Uterus (tissue), 4 donors: ENCODE measurements around the gene TIGD3. TPM values are rescaled to one million over a fixed set of nuclear protein-coding genes. Genes with fewer than 3 reads are reported as not detected.

Source experiments
- DNase-seq, 2 donors: peaks; one replicate each; pipeline ENCODE4 v3.0.0-alpha.2; 2019 to 2020
- H3K27ac ChIP-seq, 2 donors: fragments of 200-600 bp; sonication (generic); 1 replicate in 1 of 2; 2 replicates in 1 of 2; pipeline ENCODE4 v1.5.1; 2016 to 2018
- H3K27me3 ChIP-seq, 2 donors: fragments of 200-600 bp; sonication (generic); one replicate each; pipeline ENCODE4 v1.5.1; 2018 to 2019; ENCODE audit warnings: control low read depth in 1 of 2
- H3K36me3 ChIP-seq, 2 donors: fragments of 200-600 bp; sonication (generic); one replicate each; pipeline ENCODE4 v1.5.1; 2019; ENCODE audit warnings: control low read depth in 1 of 2
- H3K4me1 ChIP-seq, 2 donors: fragments of 200-600 bp; sonication (generic); one replicate each; pipeline ENCODE4 v1.5.1; 2018 to 2019; ENCODE audit warnings: control low read depth in 1 of 2
- H3K4me3 ChIP-seq, 2 donors: fragments of 200-600 bp; sonication (generic); 1 replicate in 1 of 2; 2 replicates in 1 of 2; pipeline ENCODE4 v1.5.1; 2018 to 2019; ENCODE audit warnings: mild to moderate bottlenecking in 1 of 2
- H3K9me3 ChIP-seq, 2 donors: fragments of 200-600 bp; sonication (generic); one replicate each; pipeline ENCODE4 v1.5.1; 2019; ENCODE audit warnings: control low read depth in 1 of 2
- POLR2A ChIP-seq, 2 donors: fragments of 450-650 bp; IDR thresholded peaks; one replicate each; pipeline ENCODE4 v1.6.1; 2016; ENCODE audit warnings: antibody characterized with exemption in 2 of 2, mild to moderate bottlenecking in 1 of 2, moderate library complexity in 1 of 2
- intact Hi-C: fragments of 100-400 bp; cut with DNase I; formaldehyde crosslinking; loops from one replicate; pipeline ENCODE4 v1.15.1; 2023; ENCODE audit warnings: low total_unique reads
- total RNA-seq, 4 donors: library from RNA; depleted of rRNA in 3 of 4; stranded (reverse); fragments of >200 nt in 3 of 4; gene quantifications; one replicate each; pipeline versions ENCODE4 v1.1.0 to v1.2.4, GENCODE V29; 2014 to 2023
- TF ChIP-seq, protein P1 (sequence below), 4 experiments: fragments of 200-600 bp in 2 of 4; fragments of 450-650 bp in 2 of 4; sonication (generic) in 2 of 4; IDR thresholded peaks; one replicate each; pipeline ENCODE4 v1.5.1; 2016 to 2019; ENCODE audit warnings: antibody characterized with exemption in 4 of 4, mild to moderate bottlenecking in 2 of 4, moderate library complexity in 1 of 4
- donor health status: DM: yes; HTN: yes; CAD: no.

Gene TIGD3
- total RNA-seq, 4 donors from 2014 or later = under 0.01 to 0.35 TPM; not detected in 2

GRCh38 chr11:65370659-65371049 lies 16.1 kb downstream of the TIGD3 start:
- TF ChIP-seq, protein P1, sequence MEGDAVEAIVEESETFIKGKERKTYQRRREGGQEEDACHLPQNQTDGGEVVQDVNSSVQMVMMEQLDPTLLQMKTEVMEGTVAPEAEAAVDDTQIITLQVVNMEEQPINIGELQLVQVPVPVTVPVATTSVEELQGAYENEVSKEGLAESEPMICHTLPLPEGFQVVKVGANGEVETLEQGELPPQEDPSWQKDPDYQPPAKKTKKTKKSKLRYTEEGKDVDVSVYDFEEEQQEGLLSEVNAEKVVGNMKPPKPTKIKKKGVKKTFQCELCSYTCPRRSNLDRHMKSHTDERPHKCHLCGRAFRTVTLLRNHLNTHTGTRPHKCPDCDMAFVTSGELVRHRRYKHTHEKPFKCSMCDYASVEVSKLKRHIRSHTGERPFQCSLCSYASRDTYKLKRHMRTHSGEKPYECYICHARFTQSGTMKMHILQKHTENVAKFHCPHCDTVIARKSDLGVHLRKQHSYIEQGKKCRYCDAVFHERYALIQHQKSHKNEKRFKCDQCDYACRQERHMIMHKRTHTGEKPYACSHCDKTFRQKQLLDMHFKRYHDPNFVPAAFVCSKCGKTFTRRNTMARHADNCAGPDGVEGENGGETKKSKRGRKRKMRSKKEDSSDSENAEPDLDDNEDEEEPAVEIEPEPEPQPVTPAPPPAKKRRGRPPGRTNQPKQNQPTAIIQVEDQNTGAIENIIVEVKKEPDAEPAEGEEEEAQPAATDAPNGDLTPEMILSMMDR (IDR thresholded peaks at IDR 0.05) = no peak
- no peak for TF ChIP-seq POLR2A (IDR thresholded peaks at IDR 0.05)
- H3K4me1 ChIP-seq = no peaks in the 10 kb centered on the region
- intact Hi-C loops = loop anchor here (5.0 to 10.0 kb wide), 2 partner anchors 147 to 234 kb away; no protein-coding TSS in a partner anchor
- H3K4me3 ChIP-seq = no peak overlapping the region
- H3K9me3 ChIP-seq = no peaks in the 10 kb centered on the region
- H3K27ac ChIP-seq = no peak overlapping the region
- H3K27me3 ChIP-seq = no peaks in the 10 kb centered on the region
- DNase-seq = no peak
- H3K36me3 ChIP-seq = no peaks in the 10 kb centered on the region

- H3K9me3 ChIP-seq = no peaks in the 10 kb centered on the region
- DNase-seq = no peak
- intact Hi-C loops = loop anchor here (5.0 to 10.0 kb wide), 2 partner anchors 143 to 231 kb away; no protein-coding TSS in a partner anchor
- no peak overlapping the region for H3K27ac ChIP-seq
- no peak for TF ChIP-seq POLR2A (IDR thresholded peaks at IDR 0.05)
- TF ChIP-seq, protein P1 (IDR thresholded peaks at IDR 0.05) = no peak
- no peaks in the 10 kb centered on the region for H3K36me3 ChIP-seq
- no peaks in the 10 kb centered on the region for H3K4me1 ChIP-seq
- no peaks in the 10 kb centered on the region for H3K27me3 ChIP-seq
- no peak overlapping the region for H3K4me3 ChIP-seq
These were observed 19.5 kb downstream of the TIGD3 start for GRCh38 chr11:65373839-65374580.

- Histone ChIP-seq H3K36me3 (no peaks in the 10 kb centered on the region), H3K4me3 (no peak overlapping the region), H3K4me1 (no peaks in the 10 kb centered on the region), H3K9me3 (no peaks in the 10 kb centered on the region), H3K27ac (no peak overlapping the region), H3K27me3 (no peaks in the 10 kb centered on the region)
- TF ChIP-seq POLR2A (IDR thresholded peaks at IDR 0.05) = no peak
- TF ChIP-seq, protein P1 (IDR thresholded peaks at IDR 0.05) = no peak
- no peak for DNase-seq
- intact Hi-C loops = loop anchor here (10.0 kb wide), 1 partner anchor 230 kb away; no protein-coding TSS in a partner anchor
These were observed 20.5 kb downstream of the TIGD3 start for GRCh38 chr11:65375012-65375411.

DNA sequence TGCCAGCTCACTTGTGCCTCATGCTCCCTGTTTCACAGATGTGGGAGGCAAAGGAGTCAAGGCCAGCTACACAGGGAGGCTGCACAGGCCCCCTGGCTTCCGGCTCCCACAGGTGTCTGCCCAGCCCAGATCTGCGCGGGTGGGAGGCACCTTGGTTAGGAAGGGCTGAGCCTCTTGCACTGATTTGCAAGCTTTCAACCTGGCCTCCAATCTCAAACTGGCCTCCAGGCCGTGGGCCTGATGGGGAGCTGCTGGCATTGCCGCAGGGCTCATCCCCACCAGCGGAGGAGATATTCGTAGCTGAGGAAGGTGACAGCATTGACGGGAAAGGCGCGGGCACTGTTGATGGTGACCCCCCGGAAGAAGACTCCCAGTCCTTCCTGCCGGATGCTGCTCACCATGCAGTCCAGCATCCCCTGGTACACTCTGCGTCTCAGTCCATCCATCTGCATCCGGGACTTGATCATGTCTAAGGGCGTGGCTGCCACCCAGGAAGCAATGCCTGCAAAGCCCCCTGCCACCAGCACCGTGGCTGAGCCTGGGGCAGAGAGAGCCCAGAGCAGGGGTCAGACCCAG lies 21.7 kb downstream of the TIGD3 start:
- no peaks in the 10 kb centered on the region for H3K27me3 ChIP-seq
- TF ChIP-seq, protein P1 (IDR thresholded peaks at IDR 0.05) = no peak
- TF ChIP-seq POLR2A (IDR thresholded peaks at IDR 0.05) = no peak
- peaks cover 0 to 3% of the 10 kb centered on the region in 2 donors for H3K4me1 ChIP-seq
- DNase-seq = no peak
- intact Hi-C loops = loop anchor here (10.0 kb wide), 1 partner anchor 229 kb away; no protein-coding TSS in a partner anchor
- no peak overlapping the region for H3K27ac ChIP-seq
- H3K9me3 ChIP-seq = no peaks in the 10 kb centered on the region
- no peaks in the 10 kb centered on the region for H3K36me3 ChIP-seq
- H3K4me3 ChIP-seq = no peak overlapping the region

DNA sequence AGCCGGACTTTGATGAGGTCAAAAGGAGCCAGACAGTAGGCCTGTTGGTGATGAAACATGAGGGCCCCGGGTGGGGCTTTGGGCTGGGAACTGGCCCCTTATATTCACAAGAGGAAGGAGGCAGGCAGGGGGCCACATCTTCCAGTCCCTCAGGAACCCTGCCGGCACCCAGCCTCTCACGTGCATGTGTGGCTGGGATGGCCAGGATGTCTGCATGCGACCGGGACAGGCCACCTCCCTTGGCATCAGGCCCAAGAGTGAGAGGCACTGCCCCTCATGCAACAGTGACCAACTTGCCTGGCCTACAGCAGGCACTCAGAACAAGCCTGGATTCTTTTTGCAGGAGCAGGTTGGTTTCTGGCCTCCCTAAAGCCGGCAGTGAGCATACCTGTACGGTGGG lies 22.5 kb downstream of the TIGD3 start:
- DNase-seq = no peak
- Histone ChIP-seq H3K27me3 (no peaks in the 10 kb centered on the region), H3K4me3 (no peak overlapping the region), H3K27ac (no peak overlapping the region), H3K36me3 (no peaks in the 10 kb centered on the region), H3K4me1 (peaks cover 3% of the 10 kb centered on the region in 2 donors), H3K9me3 (no peaks in the 10 kb centered on the region)
- TF ChIP-seq, protein P1 (IDR thresholded peaks at IDR 0.05) = no peak
- no peak for TF ChIP-seq POLR2A (IDR thresholded peaks at IDR 0.05)
- intact Hi-C loops = loop anchor here (10.0 kb wide), 1 partner anchor 228 kb away; no protein-coding TSS in a partner anchor
